Gastrocnemius medialis (tissue), 4 donors: ENCODE data around the gene CLEC4F. TPM values are rescaled to one million over a fixed set of nuclear protein-coding genes. Genes with fewer than 3 reads are reported as not detected.

Source experiments
- ATAC-seq, 2 donors: fragments of 150-250 bp; one replicate each; pipeline ENCODE4 v1.9.1; 2016
- DNase-seq, 2 donors: peaks; one replicate each; pipeline ENCODE4 v3.0.0-alpha.2; 2019
- H3K27ac ChIP-seq, 4 donors: fragments of 200-600 bp; sonication (generic); 1 replicate in 1 of 4; 2 replicates in 3 of 4; pipeline ENCODE4 v1.5.1; 2016 to 2018; ENCODE audit warnings: mild to moderate bottlenecking in 2 of 4, moderate library complexity in 1 of 4
- H3K27me3 ChIP-seq, 3 donors: fragments of 200-600 bp; sonication (generic) in 2 of 3; 1 replicate in 1 of 3; 2 replicates in 2 of 3; pipeline versions ENCODE4 v1.5.1 to v1.6.0; 2016 to 2019; ENCODE audit warnings: mild to moderate bottlenecking in 1 of 3, moderate library complexity in 1 of 3
- H3K36me3 ChIP-seq, 2 donors: fragments of 200-600 bp; sonication (generic) in 1 of 2; one replicate each; pipeline ENCODE4 v1.5.1; 2017 to 2018
- H3K4me1 ChIP-seq, 2 donors: fragments of 200-600 bp; sonication (generic) in 1 of 2; one replicate each; pipeline ENCODE4 v1.5.1; 2016 to 2017; ENCODE audit warnings: mild to moderate bottlenecking in 2 of 2
- H3K4me3 ChIP-seq, 4 donors: fragments of 200-600 bp; sonication (generic) in 3 of 4; 1 replicate in 1 of 4; 2 replicates in 3 of 4; pipeline ENCODE4 v1.5.1; 2016 to 2019; ENCODE audit warnings: mild to moderate bottlenecking in 2 of 4
- H3K9me3 ChIP-seq, 3 donors: fragments of 200-600 bp; sonication (generic) in 2 of 3; 1 replicate in 1 of 3; 2 replicates in 2 of 3; pipeline ENCODE4 v1.5.1; 2016 to 2019
- POLR2A ChIP-seq, 2 donors: fragments of 450-650 bp; IDR thresholded peaks; one replicate each; pipeline ENCODE4 v1.6.1; 2017; ENCODE audit warnings: antibody characterized with exemption in 2 of 2, mild to moderate bottlenecking in 2 of 2, moderate library complexity in 2 of 2
- in situ Hi-C, 4 donors: fragments of 200-750 bp; cut with MboI; loops; one replicate each; pipeline versions ENCODE4 v1.15.0 to v1.8.0; 2017; ENCODE audit warnings: low sequenced_read_pairs in 4 of 4
- intact Hi-C: fragments of 100-400 bp; cut with DNase I; formaldehyde crosslinking; loops from one replicate; pipeline ENCODE4 v1.15.1; 2023; ENCODE audit warnings: low total_unique reads
- total RNA-seq, 4 donors: library from RNA; depleted of rRNA; stranded (reverse); fragments of >200 nt; gene quantifications; one replicate each; pipeline versions ENCODE4 v1.1.0 to v1.2.3, GENCODE V29; 2016
- TF ChIP-seq, protein P1 (sequence below), 5 experiments: fragments of 450-650 bp in 3 of 5; fragments of 200-600 bp in 2 of 5; sonication (generic) in 2 of 5; IDR thresholded peaks in 4 of 5; conservative IDR thresholded peaks in 1 of 5; 1 replicate in 4 of 5; 2 replicates in 1 of 5; pipeline ENCODE4 v1.5.1; 2016 to 2019; ENCODE audit warnings: antibody characterized with exemption in 5 of 5, mild to moderate bottlenecking in 3 of 5, moderate library complexity in 3 of 5

CLEC4F gene
- total RNA-seq, 4 donors from 2014 or later = 0.59 TPM; not detected in 3

DNA sequence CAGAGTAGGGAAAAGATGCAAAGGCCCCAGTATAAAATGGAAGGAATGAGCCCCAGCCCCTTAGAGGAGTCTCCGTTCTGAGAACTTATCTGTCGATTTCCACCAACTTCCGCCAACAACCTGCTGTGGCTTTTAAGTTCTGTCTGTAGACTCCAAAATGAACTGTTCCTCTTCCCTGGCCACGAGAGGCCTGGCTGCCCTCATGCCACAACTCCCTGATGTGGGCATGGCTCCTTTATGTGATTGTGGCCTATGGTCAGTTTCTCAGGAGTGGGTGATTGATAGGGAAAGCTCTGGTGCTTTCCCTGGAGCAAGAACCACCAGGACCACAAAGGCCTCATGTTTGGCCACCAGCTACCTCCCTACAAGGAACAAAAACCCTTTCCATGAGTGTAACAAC, 34.0 kb upstream of the CLEC4F start:
- in situ Hi-C loops (no loop called here), intact Hi-C loops (no loop called here)
- no peak for TF ChIP-seq POLR2A (IDR thresholded peaks at IDR 0.05)
- TF ChIP-seq, protein P1, sequence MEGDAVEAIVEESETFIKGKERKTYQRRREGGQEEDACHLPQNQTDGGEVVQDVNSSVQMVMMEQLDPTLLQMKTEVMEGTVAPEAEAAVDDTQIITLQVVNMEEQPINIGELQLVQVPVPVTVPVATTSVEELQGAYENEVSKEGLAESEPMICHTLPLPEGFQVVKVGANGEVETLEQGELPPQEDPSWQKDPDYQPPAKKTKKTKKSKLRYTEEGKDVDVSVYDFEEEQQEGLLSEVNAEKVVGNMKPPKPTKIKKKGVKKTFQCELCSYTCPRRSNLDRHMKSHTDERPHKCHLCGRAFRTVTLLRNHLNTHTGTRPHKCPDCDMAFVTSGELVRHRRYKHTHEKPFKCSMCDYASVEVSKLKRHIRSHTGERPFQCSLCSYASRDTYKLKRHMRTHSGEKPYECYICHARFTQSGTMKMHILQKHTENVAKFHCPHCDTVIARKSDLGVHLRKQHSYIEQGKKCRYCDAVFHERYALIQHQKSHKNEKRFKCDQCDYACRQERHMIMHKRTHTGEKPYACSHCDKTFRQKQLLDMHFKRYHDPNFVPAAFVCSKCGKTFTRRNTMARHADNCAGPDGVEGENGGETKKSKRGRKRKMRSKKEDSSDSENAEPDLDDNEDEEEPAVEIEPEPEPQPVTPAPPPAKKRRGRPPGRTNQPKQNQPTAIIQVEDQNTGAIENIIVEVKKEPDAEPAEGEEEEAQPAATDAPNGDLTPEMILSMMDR (IDR thresholded peaks at IDR 0.05 in 4 of 5, conservative IDR thresholded peaks at IDR 0.05 in 1 of 5) = no peak
- no peak overlapping the region for H3K4me3 ChIP-seq
- no peak overlapping the region for H3K27ac ChIP-seq
- no peak for ATAC-seq
- H3K4me1 ChIP-seq = no peaks in the 10 kb centered on the region
- no peak for DNase-seq
- no peaks in the 10 kb centered on the region for H3K9me3 ChIP-seq
- H3K36me3 ChIP-seq = no peaks in the 10 kb centered on the region
- H3K27me3 ChIP-seq = peaks cover 0 to 3% (median 0%) of the 10 kb centered on the region in 3 donors

DNA sequence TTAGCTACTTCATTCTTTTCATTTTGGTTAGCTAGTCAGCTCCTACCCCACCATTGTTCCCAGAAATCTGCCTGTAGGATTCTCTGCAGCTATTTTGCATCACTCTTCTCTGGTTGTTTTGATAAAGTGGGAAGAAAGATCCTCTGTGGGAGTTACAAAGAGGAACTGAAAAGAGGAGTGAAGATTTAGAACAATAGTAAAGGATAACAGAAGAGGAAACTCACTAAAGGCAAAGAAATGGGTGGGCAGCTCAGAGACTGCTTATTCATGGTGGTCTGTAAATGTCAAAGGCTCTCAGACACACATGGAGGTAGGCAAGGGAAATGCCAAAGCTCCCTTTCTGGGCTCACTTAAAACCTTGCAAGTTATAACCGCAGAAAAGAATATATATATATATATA, 32.4 kb upstream of the CLEC4F start:
- no peaks in the 10 kb centered on the region for H3K36me3 ChIP-seq
- H3K9me3 ChIP-seq = no peaks in the 10 kb centered on the region
- no peaks in the 10 kb centered on the region for H3K27me3 ChIP-seq
- no peaks in the 10 kb centered on the region for H3K4me1 ChIP-seq
- intact Hi-C loops (no loop called here), in situ Hi-C loops (no loop called here)
- H3K27ac ChIP-seq = no peak overlapping the region
- DNase-seq = no peak
- no peak for ATAC-seq
- no peak overlapping the region for H3K4me3 ChIP-seq
- TF ChIP-seq POLR2A (IDR thresholded peaks at IDR 0.05) = no peak
- TF ChIP-seq, protein P1 (IDR thresholded peaks at IDR 0.05 in 4 of 5, conservative IDR thresholded peaks at IDR 0.05 in 1 of 5) = no peak

DNA sequence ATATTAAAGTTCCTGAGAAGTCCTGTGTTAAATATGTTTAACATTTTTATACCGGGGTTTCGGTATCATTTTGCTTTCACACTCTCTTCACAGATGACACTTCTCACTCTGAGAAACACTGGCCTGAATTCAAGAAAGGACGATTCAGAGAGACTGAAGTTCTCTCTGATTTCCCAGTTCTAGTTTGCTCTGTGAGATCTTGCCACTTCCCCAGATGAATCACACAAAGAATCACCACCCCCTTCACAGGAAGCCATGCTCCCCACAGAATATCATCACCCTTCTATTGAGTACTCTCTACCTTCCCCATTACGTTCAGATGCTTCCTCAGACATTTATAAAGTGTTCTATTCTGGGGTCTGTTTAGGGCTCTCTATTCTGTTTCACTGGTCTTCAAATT, 31.3 kb upstream of the CLEC4F start:
- Histone ChIP-seq H3K36me3 (no peaks in the 10 kb centered on the region), H3K4me1 (no peaks in the 10 kb centered on the region), H3K27ac (no peak overlapping the region), H3K9me3 (no peaks in the 10 kb centered on the region), H3K4me3 (no peak overlapping the region), H3K27me3 (no peaks in the 10 kb centered on the region)
- DNase-seq (no peak), ATAC-seq (no peak)
- intact Hi-C loops (no loop called here), in situ Hi-C loops (no loop called here)
- TF ChIP-seq, protein P1 (IDR thresholded peaks at IDR 0.05 in 4 of 5, conservative IDR thresholded peaks at IDR 0.05 in 1 of 5) = no peak
- TF ChIP-seq POLR2A (IDR thresholded peaks at IDR 0.05) = no peak

DNA sequence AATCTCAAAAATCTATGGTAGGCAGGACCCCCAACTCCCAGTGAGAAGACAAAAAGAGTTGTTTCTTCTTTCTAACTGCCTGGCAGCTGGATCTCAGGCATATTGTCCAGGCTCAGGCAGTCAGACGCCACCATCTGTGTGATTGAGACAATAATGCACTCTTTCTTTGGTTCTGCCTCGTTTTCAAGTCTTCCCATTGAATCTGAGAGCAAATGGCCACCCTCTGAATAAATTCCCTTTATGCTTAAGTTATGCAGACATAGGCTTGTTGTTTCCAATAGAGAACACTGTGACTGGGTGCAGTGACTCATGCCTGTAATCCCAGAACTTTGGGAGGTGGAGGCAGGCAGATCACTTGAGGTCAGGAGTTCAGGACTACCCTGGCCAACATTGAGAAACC, 30.5 kb upstream of the CLEC4F start:
- ATAC-seq = no peak
- no peak for DNase-seq
- H3K27ac ChIP-seq = no peak overlapping the region

More for the DNA sequence above, 30.5 kb upstream of the CLEC4F start:
- in situ Hi-C loops = no loop called here
- no peaks in the 10 kb centered on the region for H3K9me3 ChIP-seq
- H3K36me3 ChIP-seq = no peaks in the 10 kb centered on the region
- H3K4me3 ChIP-seq = no peak overlapping the region
- no peaks in the 10 kb centered on the region for H3K27me3 ChIP-seq
- no peaks in the 10 kb centered on the region for H3K4me1 ChIP-seq
- intact Hi-C loops = no loop called here
- TF ChIP-seq, protein P1 (IDR thresholded peaks at IDR 0.05 in 4 of 5, conservative IDR thresholded peaks at IDR 0.05 in 1 of 5) = no peak
- TF ChIP-seq POLR2A (IDR thresholded peaks at IDR 0.05) = no peak
